Stimulated activated CD4-positive, alpha-beta T cell treated with anti-CD3 and anti-CD28 coated beads, Interleukin-2, amount 100 ng/mL, for 48 hours (primary cell): ENCODE measurements around the gene MS4A15.
"Not testable (repeated sequence)": the region's sequence is repeated elsewhere in the genome, so short reads cannot be mapped to it uniquely, and the experiment has no call there.

Experiments used
- DNase-seq, 2 donors: peaks; one replicate each; pipeline ENCODE4 v3.0.0-alpha.2; 2020

MS4A15 gene

GRCh38 chr11:60756307-60757032 is at the start of gene MS4A15:
TSS of gene MS4A15 (plus strand) at chr11:60756867. CDS start at chr11:60763734, 6,867 bp downstream.
- no peak for DNase-seq

GRCh38 chr11:60706931-60707330 is 49.7 kb upstream of the MS4A15 start:
- no peak for DNase-seq

- DNase-seq = no peak
Observed at GRCh38 chr11:60710482-60710881, 46.2 kb upstream of the MS4A15 start.

DNA sequence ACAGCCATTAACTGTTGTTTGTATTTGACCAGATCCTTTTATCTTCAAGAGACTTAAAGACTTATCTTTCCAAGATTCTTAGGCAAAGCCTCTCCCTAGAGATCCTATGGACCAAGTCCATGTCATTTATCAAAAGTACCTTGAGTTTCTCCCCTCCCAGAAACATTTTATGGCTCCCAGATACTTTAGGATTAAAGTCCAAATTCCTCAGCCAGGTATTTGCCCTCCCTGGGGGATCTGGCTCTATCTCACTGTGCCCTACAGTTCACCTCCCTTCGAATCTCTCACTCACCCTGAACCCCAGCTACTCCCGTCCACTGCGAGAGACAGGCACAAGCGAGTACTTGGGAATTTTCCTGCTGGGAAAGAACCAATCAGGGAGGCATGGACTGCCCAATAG is 45.4 kb upstream of the MS4A15 start:
- DNase-seq = no peak

GRCh38 chr11:60713423-60713822 is 43.2 kb upstream of the MS4A15 start:
- DNase-seq = not testable (repeated sequence)

- no peak for DNase-seq
Observed at GRCh38 chr11:60717956-60718355, 38.7 kb upstream of the MS4A15 start.

DNA sequence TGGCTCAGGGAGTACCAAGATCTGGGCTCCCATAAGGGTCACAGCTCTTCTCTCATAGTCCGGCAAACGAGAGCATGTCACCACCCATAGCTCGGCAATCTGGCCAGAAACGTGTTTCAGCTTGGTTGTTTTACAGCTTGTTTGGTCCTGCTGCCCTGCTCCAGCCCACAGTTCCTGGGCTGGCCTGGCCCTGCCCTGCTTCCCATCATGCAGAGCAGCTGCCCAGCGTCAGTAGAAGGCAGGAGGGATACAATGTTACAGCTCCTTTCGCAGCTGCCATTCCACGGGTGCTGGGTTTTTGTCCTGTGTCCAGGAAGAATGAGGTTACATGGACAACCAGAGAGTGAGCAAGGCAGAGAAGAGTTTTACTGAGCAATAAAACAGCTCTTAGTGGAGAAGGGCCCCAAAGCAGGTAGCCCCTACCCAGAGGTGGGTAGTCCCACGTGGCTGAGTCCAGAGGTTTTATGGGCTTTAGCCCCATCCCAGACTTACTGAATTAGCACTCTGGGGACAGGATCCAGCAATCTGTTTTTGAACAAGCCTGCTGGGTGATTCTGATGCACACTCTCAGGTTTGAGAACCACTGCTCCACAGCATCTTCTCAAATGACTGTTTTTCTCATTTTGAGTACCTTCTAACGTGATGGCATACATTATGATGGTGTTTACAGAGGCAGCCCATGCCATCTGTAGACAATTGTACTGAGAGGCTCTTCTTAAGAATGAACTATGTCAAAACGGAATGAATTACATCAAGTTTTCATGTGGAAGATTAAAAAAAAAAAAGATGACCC is 37.9 kb upstream of the MS4A15 start:
- no peak for DNase-seq

DNA sequence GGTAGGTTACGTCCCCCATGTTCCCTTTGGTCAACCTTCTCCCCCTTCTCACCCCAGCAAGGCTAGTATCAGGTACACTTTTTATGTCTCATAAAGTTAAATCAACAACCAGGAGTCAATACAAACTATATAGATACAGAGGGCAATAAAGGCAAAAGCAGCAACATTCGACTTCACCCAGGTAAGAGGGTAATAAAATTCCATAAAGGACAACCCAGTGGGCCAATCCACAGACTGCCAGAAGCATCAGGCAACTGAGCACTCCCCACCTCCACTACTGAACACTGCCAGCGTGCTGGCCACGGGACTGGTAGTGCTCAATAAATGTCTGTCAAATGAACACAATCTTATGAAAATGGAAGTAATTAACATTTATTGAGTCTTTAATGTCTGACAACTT is 37.3 kb upstream of the MS4A15 start:
- no peak for DNase-seq

- DNase-seq = no peak
Observed at GRCh38 chr11:60720460-60720859, 36.2 kb upstream of the MS4A15 start.

- no peak for DNase-seq
Observed at GRCh38 chr11:60724420-60724819, 32.2 kb upstream of the MS4A15 start, which contains the start of gene MS4A18. TSS of gene MS4A18 (plus strand) at chr11:60724720.

GRCh38 chr11:60725592-60725991 is 31.1 kb upstream of the MS4A15 start:
- DNase-seq = no peak

DNA sequence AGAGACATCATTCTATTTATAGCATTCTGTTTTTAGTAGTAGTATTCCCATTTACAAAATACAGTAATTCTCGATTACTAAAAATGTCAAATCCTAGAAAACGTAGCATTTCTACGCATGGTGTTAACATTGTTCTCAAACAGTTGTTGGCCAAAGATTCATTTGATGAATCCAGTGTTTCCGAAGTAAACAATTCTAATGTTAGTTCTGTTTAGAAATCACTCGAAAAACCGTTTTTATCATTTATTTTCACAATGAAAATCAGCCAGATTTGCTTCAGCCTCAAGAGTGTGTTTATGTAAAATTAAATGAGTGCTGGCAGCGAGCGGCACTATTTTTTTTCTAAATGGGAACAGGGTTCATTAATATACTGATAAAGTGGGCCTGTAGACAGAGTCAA is 25.1 kb upstream of the MS4A15 start:
- DNase-seq = no peak

GRCh38 chr11:60734279-60734678 is 22.4 kb upstream of the MS4A15 start:
- DNase-seq = no peak

DNA sequence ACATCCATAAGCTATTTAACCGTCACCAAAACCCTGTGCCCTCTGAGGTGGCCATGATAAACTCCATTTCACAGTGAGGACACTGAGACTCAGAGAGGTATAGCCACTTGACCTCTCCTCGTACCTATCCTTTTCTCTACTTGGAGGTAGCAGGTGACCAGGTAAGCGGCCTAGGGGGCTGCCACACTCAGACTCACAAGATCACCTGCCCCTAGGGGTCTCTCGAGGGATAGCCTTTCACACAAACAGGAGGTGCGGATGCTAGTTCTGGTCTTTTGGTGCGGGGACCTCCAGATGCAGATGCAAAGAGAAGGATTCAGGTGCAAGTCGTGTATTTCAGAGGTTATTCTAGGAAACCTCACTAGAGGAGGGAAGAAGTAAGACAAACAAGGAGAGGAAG is 17.6 kb upstream of the MS4A15 start:
- no peak for DNase-seq

GRCh38 chr11:60740573-60740972 is 16.1 kb upstream of the MS4A15 start:
- no peak for DNase-seq

GRCh38 chr11:60741421-60741820 is 15.2 kb upstream of the MS4A15 start:
- no peak for DNase-seq

- no peak for DNase-seq
Observed at GRCh38 chr11:60743058-60743457, 13.6 kb upstream of the MS4A15 start.

DNA sequence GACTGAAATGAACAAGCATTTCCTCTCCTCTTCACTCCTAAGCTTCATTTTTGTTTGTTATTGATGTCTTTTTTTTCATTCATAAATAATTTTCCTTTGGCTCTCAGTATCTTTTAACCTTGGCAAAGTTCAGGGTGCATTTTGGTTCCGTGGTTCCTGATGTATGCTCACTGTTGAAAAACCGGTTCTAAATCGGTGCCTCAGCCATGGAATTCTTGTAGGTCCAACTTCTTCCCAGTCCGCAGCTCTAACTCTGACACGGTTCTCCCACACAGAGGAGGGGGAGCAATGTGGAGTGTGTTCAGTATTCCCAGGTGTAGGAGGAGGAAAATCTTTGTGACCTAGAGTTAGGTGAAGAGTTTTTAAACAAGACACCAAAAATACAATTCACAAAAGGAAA is 12.6 kb upstream of the MS4A15 start:
- DNase-seq = no peak

DNA sequence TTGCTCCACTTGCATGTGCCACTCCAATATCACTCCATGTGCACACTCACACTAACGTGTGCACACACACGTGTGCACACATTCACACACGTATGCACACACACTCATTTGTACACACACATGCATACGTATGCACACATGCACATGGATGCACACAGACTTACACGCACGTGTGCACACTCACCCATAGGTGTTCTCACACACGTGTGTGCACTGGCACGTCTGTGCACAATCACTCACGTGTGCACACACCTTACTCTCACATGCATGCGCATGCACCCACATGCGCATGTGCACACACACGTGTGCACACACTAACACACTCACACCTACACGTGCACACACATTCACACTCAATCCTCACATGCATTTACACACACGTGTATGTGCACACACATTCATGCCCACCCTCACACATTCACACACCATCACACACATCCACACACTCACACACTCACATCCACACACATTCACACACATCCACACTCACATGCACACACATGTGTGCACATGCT is 9.3 kb upstream of the MS4A15 start:
- no peak for DNase-seq

GRCh38 chr11:60748225-60748624 is 8.4 kb upstream of the MS4A15 start:
- DNase-seq = no peak

DNA sequence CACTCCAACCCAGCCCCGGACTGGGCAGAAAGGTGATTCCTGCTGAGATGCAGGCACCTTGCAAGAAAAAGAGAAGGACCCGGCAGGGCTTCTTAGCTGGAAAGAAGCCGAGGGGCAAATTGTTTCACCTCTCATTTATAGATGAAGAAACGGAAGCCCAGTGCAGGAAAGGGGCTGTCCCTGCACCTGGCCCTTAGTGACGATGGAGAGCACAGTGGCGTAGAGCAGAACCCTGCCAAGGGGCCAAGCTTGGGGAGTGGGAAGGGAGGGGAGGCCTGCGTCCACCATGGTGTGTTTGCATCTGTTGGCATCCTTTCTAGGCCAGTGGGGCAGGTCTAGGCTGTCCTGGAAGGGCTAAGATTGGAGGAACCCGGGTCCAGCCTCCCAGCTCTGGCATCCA is 7.8 kb upstream of the MS4A15 start:
- DNase-seq = no peak

DNA sequence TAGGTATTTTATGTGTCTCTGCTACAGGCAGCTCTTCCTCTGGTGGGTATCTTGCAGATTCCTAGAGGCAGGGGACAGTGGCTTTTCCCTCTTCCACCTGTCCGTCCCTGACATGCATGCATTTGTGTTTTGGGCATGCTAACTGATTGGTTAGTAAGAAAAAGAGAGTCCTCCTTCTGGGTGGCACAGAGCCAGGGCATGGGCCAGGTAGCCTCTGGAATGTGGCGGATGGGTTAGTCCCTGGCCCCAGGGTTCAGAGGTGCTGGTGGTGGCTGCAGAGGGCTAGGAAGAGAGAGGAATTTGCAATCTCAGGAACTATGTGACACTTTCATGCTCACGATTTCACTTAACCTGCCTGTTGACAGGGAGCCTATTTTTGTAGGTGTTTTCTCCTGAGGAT is 5.8 kb upstream of the MS4A15 start:
- no peak for DNase-seq

DNA sequence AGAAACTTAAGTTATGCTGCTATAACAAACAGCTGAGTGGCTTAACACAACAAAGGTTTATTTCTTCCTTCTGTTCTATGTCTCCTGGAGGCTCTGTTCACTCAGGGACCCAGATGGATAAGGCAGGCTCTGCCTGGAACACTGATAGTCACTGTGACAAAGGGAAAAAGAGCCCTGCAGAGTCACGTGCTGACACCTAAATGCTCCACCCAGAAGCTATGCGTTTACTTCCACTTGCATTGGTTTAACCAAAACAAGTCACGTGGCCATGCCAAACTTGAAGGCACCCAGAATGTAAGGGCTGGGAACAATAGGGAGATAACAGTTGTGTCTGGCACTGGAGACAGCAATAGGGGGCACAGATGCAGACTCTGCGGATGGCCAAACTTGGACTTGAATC is 3.4 kb upstream of the MS4A15 start:
- DNase-seq = no peak

DNA sequence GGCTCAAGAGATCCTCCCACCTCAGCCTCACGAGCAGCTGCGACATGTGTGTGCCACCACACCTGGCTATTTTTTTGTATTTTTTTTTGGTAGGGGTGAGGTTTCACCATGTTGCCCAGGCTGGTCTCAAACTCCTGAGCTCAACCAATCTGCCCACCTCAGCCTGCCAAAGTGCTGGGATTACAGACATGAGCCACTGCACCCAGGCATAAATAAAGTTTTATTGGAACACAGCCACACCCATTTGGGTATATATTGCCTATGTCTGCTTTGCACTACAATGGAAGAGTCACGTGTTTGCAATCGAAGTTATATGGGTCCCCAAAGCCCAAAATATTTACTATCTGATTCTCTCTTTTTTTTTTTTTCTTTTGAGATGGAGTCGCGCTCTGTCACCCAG is 1.8 kb upstream of the MS4A15 start:
- DNase-seq = no peak
